Measurements from ENCODE around the gene TFAP2E. TPM values are rescaled to one million over a fixed set of nuclear protein-coding genes. Genes with fewer than 3 reads are reported as not detected.

TFAP2E gene
- total RNA-seq, 1 donor from 2014 or later: under 0.01 TPM

DNA sequence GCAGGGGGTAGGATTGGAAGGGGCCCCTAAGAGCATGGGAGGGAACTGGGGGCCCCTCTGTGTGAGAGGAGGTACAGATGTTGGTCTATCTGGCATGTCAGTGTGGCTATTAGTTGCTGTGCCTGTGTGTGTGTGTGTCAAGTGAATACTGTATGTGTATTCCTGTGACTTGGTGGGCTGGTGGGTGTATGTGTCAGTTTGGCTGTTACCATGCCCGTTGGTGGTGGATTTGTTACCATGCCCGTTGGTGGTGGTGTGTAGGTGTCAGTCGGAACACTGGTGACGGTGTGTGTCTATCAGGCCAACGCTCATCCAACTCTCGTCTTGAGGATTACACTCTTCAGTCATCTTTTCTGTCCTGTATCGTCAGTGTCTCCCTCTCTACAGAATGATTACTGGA lies 22.6 kb downstream of the TFAP2E start:
- no peak for DNase-seq (ENCODE audit: low read depth in 2 of 2)

DNA sequence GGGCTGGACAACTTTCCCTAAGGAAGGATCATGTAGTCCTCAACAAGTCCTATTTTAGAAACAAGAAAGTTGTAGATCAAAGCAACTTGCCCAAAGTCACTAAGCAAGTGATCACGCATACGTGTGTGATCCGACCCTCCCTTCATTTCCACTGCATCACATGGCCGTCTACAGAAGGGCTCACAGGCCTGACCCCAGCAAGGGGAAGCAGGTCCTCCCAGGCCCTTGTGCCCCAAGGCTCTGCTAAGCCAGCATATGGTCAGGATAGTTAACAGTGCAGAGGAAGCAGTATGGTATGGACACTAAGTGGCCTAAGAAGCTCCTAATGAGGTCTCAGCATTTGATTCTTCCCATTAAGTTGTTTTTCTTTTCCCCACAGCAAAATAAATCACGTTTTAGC lies 24.8 kb downstream of the TFAP2E start:
- DNase-seq (ENCODE audit: low read depth in 2 of 2): no peak

DNA sequence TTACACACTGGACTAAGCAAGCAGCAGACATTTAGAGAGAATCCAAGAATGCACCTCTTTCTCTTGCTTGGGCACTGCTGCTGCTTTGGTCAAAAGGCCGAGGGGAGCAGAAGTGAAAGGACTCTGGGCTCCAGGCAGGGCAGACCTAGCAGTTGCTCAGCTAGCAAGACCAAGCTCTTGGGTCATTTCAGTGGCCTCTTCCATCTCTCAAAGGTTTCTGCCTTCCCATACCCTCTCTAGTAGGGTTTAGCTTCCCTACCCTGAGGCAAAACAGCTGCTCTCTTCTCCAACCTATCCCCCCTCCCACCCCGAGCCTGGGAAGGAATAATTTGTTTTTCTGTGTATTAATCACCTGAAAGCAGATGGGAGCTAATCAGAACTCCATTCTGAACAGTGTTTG lies 25.8 kb downstream of the TFAP2E start:
- no peak for DNase-seq (ENCODE audit: low read depth in 2 of 2)

DNA sequence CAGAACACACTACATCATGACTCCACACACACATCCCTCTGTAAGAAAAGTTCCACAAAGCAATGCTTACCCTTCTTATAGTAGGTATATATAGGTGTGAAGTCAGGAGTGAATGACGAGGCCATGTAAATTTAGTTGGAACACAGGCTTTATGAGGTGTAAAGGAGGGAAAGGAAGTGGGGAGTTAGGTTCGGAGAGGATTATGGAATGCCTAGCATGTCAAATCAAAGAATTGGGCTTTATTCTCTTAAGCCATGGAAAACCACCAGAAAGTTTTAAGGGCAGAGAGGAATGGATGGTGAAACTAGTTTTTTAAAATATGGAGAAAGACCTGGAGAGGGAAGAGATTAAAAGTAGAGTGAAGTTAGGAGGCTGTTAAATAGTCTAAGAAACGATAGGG lies 26.3 kb downstream of the TFAP2E start:
- no peak for DNase-seq (ENCODE audit: low read depth in 2 of 2)

DNA sequence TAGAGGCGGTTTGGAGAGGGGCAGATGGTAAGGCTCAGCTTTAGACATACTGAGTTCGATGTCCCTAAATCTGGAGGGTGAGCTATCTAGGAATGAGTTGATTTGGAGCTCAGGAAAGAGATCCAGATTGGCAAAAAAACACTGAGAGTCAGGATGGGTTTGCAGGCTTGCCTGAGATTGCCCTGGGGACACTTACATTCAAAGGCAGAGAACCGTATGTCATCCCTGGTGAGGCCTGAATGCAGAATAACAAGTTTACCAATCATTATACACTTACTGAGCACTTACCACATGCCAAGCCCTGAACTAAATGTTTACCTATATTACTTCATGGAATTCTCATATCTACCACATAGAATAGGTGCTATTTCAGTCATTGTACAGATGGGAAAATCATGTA lies 27.5 kb downstream of the TFAP2E start:
- no peak for DNase-seq (ENCODE audit: low read depth in 2 of 2)

DNA sequence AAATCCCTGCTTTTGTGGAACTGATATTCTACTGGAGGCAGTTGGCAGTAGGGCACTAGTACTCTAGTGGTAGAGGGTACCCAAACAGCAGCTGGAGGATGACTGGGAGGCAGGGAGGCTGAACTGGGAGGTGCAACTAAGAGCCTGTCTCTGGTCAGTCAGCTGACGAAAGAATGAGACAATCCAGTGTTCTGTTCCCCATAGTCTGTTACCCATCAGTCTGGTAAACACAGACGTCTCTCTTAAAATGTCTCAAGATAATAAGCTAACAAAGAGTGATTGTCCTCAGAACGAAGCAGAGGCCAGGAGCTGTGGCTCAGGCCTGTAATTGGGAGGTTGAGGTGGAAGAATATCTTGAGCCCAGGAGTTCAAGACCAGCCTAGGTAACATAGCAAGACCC lies 30.4 kb downstream of the TFAP2E start:
- no peak for DNase-seq (ENCODE audit: low read depth in 2 of 2)

DNA sequence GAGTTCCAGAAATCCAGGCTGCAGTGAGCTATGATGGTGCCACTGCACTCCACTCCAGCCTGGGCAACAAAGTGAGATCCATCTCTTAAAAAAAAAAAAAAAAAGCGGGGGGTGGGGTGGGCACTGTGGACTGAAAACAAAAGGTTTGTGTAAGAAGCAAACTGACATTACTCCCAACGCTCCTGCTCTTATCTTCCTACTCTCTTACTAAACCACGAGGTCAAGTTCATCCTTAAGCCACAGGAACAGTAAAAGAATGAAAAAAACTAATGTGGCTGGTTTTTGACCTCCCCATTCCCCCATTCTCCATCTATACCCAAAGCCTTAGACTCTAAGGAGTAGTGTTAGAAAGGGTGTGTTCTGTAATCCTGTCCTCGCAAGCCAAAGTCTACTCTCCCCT lies 30.8 kb downstream of the TFAP2E start:
- DNase-seq (ENCODE audit: low read depth in 2 of 2): no peak

DNA sequence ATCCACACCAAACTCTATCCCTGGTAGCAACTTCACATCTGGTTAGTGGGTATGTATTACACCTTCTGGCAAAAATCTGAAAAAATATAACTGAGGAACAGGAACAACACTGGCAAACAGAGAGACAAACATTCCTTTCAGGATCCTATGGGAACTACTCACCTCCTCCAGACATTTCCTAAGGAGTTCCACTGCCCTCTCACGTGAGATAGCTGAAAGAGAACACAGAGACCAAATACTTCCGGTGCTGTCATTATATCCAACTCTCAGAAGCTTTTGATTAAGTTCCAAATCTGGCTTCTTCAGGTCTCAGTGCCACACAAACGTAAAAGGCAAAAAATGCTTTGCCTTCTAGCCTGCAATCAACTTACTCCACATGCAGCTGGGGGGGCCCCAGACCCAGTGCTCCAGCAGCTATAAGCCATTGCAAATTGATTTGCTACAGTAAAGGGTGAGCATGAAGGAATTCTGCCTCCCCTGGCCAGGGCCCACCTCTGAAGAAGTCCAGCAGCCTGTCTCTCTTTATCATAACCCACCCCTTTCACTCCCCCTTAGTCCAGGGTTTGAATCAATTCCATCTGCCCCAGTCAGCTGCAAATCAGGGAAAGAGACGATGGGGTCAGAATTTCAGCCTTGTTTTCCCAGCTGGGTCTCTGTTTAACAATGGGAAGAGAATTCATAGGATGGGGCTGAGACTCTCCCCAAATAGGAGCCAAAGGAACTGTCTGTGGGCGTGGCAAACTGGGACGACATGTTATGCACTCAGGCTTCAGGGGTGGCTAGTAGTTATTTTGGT lies 32.2 kb downstream of the TFAP2E start:
- DNase-seq (ENCODE audit: low read depth in 2 of 2): no peak

DNA sequence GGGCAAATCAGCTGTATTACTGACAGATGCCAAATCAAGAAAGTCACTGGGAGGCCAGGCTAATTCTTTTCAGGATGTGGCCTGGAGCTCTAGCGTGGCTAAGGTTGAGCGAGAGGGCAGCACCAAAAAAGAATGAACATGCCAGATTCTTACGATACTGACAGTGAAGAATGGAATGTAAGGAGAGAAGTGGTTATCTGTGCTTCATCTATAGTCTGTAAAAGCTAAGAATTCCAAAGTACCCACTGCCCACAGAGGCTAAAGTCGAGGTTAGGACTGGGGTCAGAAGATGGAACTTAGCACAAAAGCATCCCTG lies 32.7 kb downstream of the TFAP2E start:
- DNase-seq (ENCODE audit: low read depth in 2 of 2): no peak

DNA sequence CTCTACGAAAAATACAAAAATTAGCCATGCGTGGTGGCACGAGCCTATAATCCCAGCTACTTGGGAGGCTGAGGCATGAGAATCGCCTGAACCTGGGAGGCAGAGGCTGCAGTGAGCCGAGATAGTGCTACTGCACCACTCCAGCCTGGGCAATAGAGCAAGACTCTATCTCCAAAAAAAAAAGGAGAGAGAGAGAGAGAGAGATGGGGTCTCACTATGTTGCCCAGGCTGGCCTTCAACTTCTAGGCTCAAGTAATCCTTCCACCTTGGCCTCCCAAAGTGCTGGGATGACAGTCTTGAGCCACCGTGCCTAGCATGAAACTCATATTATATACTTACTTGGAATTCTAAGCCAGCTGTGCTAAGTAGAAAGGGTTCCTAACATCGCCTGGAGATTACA lies 38.5 kb downstream of the TFAP2E start:
- no peak for DNase-seq (ENCODE audit: low read depth in 2 of 2)

DNA sequence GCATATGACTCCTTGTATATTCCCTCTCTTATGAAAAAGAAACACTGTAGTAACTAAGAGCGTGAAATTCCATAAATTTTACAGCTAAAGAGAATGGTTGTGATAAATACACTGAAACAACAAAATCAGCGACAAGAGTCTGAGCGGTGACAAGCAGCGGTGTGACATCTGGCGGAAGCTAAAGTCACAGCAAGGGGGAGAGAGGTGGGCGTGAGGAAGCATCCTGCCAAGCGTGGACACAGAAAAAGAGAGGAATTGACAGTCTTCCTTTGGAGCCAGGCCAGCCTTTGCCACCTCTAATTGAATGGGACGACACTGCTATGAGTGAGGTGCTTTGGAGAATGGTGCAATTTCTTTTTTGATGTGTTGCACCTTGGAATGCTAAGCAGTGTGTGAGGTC lies 42.3 kb downstream of the TFAP2E start:
- DNase-seq (ENCODE audit: low read depth in 2 of 2): peak in 1 of 2 donors; percentile 43

DNA sequence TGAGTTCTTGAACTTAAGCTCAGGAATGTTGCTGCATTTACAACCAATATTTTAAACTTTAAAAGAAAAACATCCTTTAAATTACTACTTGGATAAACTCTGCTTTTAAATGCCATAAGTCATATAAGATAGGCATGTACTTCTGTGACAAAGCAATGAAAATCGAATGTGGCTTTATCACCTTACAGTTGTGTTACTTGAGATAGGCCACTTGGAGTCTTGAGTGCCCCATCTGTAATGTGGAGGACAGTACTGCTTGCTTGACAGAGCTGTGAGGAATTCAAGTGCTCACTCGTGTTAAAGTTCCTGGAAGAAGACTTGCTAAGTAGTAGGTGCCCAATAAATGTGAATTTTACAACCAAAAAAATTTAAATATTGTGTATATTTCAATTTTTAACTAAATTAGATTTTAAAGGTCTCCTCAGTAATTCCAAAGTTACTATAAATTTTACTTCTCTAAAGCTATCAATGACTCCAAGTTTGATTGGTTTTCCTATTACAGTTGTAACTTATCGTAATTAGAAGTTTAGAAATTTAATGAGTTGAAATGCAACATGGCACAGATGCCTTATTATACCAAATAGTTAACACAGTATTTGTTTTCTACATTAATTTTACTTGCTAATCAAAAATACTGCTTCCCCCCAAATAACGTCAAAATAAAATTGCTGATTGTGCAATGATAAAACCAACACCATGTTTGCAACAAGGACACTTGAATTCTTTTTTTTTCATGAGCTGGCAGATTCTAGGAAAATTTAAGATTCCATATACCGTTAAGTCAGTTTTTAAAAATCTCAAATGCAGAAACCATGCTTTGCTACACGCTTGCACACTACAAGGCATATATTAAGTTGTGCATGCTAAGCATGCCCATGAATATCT lies 46.4 kb downstream of the TFAP2E start:
- DNase-seq (ENCODE audit: low read depth in 2 of 2): no peak

DNA sequence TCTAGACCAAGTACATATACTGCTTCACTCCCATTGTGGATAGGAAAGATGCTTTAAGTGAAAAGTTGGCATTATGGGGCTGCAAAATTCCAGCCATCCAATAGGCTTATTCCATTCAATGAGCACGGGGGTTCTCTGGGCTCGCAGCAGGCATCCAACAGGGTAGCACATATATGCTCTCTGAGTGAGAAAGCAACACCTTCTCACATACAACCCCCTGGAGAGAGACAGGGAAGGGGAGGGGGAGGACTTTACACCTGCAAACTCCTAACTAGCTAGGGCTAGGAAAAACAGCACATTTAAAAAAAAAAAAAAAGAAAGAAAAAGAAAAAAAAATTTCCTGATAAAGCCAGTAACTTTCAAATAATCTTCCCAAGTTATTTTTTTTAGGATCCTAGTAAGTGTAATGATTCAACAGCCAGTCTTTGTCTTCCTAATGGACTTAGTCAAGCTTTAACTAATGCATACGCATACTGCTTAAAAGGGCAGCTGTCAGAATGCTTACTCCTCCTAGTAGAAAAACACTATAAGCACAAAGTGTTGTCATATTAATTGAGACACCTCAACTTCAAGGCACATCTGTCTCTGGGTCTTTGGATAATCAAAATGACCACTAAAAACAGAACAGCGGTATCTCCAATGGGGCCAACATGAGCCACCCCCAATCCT lies 49.5 kb downstream of the TFAP2E start:
- no peak for DNase-seq (ENCODE audit: low read depth in 2 of 2)

DNA sequence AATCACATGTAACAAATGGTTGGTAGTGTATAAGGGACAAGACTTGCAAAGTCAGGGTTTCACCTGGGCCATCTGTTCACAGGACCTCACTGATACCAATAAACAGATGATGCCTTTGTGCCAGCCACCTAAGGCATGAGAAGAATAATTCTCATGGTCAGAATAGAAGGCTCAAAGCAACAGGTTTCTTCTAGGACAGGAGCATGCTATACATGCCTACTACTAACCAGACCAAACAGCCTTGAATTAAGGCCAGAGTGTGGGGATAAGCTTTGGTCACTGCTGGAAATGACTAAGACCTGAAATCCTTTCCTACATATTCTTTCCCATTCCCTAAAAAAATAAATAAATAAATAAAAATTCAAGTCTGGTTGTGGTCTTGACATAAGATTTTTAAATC lies 50.7 kb downstream of the TFAP2E start:
- DNase-seq (ENCODE audit: low read depth in 2 of 2): peak in 1 of 2 donors; percentile 5

DNA sequence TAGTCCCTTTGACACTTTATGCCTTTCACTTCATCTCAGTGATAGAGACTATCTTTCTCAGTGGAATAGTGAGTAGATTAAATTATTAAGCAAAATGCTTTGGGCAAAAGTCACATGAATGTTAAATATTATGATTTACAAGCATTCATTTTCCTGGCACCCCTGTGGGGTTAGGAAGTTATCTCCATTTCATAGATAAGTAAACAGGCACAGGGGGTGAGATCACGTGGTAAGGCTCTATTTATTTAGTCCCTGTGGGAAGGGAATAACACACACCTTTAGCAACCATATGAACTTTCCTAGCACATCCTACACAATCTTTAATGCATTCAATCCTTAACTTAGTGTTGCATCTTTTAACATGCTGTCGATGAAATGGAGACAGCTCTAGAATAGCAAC lies 55.9 kb downstream of the TFAP2E start:
- peak in 1 of 2 donors; percentile 55 for DNase-seq (ENCODE audit: low read depth in 2 of 2)

DNA sequence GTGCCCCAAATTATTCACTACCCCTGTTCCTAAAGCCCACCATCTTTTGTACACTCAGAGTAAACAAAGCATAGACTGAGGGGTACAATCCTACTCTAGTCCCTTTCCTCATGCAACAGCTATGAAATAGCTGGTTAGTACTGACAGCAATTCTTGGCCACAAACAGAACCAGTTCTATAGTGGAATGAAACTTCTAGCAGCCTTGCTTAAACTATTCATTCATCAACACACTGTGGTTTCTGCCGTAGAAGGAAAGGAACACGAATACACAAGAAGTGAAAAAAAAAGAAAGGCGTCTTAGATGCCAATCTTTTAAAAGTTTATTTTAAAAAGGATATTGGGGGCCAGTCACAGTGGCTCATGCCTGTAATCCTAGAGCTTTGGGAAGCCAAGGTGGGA lies 58.3 kb downstream of the TFAP2E start:
- DNase-seq (ENCODE audit: low read depth in 2 of 2): no peak

DNA sequence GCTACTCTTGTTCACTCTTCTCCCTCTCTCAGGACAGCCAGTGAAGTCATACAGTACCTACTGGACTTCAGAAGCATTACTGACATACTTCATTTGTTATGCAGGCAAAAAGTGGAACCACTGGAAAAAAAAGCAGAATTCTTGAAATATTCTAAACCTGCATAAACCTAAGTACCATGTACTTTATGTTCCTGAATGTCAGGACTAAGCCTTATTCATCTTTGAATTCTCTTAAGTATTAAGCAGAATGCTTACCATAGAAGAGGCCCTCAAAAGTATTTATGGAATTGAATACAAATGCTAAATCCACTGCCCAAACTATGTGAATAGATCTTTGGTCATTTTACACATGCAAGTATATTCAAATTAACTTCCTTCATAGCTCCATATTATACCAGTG lies 60.4 kb downstream of the TFAP2E start:
- no peak for DNase-seq (ENCODE audit: low read depth in 2 of 2)

DNA sequence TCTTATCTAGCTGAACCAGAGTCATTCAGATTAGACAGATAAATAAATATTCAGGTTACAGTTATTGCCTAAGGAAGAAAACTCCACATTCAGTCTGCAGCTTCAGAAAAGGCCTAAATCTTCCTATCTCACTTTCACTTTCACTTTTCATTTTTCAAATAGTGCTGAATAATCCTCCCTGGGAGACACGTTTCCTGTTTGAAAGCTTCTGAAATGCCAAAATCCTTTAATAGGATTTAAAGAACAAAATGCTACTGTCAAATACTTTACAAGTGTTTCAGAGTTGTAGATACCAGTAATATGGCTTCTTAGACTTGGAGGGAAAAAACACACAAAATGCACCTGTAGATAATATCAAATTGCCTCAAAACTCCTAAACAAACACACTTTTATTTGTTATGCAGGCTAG lies 64.3 kb downstream of the TFAP2E start:
- peak; percentile 64 to 67 for DNase-seq (ENCODE audit: low read depth in 2 of 2)

DNA sequence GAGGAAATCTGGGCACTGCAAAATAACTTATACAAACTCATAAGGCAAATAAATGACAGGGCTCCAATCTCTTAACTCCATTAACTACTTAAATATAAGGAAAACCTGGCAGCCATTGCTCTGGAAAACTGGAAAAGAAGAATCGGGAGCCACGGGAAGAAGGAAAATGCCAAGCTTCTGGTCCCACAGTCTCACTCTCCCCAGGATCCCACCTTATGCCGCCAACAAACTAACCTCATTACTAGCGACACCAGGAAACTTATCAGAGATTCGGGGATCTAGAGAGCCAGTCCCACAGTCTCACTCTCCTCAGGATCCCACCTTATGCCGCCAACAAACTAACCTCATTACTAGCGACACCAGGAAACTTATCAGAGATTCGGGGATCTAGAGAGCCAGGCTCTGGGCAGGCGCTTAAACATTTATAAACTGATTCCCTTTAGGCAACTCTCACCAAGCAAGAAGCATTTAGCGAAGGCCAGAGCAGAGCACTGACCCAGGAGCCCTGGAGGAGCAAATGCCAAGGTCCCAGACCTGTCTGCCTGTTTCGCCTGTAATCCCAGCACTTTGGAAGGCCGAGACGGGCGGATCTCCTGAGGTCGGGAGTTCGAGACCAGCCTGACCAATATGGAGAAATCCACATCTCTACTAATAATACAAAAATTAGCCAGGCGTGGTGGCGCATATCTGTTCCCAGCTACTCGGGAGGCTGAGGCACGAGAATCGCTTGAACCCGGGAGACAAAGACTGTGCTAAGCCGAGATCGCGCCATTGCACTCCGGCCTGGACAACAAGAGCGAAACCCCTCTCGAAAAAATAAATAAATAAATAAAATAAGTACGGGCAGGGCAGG lies 67.5 kb downstream of the TFAP2E start:
- DNase-seq (ENCODE audit: low read depth in 2 of 2): no peak

DNA sequence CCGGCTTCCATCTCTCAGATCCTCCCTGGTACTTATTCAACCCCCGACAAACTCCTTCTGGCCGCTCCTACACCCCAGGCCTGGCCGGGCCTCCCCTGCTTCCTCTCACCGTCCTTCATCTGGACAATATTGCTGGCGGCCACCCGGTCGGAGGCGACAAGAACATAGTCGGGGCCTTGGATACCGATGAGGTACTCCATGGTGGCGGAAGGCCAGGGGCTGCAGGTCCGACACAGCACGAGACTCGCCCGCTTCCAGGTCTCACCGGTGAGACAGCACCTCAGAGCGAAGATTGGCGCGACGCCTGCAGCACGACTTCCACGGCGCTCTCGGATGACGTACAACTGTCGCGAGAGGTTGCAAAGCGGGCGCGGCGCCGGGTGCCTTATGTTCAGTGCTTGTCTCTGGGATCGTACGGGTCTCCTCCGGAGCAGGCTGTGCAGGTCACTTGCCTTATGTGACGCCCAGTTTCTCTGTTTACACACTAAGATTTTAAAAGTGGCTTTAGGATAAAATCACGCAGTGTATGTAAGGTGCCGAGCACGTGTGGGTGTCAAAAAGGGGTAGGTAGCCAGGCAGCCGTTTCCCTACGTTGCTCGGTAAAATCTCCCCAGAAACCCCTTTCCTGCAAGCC lies 68.2 kb downstream of the TFAP2E start, which contains the start of gene PSMB2:
Gene PSMB2 (minus strand): TSS at position 294 of the 634 bp plus-strand sequence. CDS start 94 bp downstream, at position 200.
- peak; percentile 97 to 98 for DNase-seq (ENCODE audit: low read depth in 2 of 2)

DNA sequence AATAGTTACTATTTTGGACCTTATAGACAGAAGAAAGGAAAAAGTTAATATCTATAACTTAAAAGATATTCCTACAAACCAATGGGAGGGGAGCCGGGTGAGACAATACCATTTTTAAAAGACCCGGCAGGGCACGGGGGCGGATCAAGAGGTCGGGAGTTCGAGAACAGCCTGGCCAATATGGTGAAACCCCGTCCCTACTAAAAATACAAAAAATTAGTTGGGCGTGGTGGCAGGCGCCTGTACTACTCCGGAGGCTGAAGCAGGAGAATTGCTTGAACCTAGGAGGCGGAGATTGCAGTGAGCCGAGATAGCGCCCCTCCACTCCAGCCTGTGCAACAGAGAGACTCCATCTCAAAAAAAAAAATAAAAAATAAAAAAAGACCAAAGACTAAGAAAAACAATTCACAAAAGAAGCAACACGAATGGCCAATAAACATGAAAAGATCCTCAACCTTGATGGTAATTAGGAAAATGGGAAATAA lies 69.4 kb downstream of the TFAP2E start:
- DNase-seq (ENCODE audit: low read depth in 2 of 2): no peak

Measured in lung microvascular endothelial cell (primary cell).